Testis (tissue), 2 donors: ENCODE measurements around the gene PHTF1.

ENCODE experiments used
- POLR2A ChIP-seq: fragments of 450-650 bp; IDR thresholded peaks from one replicate; pipeline ENCODE4 v1.6.1; 2017; ENCODE audit warnings: antibody characterized with exemption, mild to moderate bottlenecking, moderate library complexity
- TF ChIP-seq, protein P1 (sequence below), 3 experiments: fragments of 450-650 bp in 2 of 3; fragments of 200-600 bp in 1 of 3; sonication (generic) in 1 of 3; IDR thresholded peaks; one replicate each; pipeline ENCODE4 v1.5.1; 2016 to 2019; ENCODE audit warnings: antibody characterized with exemption in 3 of 3, mild to moderate bottlenecking in 2 of 3, moderate library complexity in 1 of 3

DNA sequence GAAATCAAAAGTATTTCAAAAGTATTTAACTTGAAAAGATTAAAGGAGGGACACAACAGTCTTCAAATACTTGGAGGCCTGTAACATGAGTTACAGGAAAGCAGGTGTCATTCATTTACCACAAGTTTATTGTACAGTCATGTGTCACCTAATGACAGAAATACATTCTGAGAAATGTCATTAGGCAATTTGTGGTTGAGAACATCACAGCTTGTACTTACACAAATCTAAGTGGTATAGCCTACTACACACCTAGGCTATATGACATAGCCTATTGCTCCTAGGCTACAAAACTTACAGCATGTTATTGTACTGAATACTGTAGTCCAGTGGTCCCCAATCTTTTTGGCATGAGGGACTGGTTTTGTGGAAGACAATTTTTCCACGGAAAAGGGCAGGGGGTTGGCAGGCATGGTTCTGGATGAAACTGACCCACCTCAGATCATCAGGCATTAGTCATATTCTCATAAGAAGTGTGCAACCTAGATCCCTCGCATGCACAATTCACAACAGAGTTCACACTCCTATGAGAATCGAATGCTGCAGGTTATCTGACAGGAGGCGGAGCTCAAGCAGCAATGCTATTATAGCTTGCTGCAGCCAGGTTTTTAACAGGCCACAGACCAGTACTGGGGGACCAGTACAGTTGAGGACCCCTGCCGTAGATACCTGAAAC lies 25.0 kb upstream of the PHTF1 start:
- no peak for TF ChIP-seq POLR2A
- TF ChIP-seq, protein P1, sequence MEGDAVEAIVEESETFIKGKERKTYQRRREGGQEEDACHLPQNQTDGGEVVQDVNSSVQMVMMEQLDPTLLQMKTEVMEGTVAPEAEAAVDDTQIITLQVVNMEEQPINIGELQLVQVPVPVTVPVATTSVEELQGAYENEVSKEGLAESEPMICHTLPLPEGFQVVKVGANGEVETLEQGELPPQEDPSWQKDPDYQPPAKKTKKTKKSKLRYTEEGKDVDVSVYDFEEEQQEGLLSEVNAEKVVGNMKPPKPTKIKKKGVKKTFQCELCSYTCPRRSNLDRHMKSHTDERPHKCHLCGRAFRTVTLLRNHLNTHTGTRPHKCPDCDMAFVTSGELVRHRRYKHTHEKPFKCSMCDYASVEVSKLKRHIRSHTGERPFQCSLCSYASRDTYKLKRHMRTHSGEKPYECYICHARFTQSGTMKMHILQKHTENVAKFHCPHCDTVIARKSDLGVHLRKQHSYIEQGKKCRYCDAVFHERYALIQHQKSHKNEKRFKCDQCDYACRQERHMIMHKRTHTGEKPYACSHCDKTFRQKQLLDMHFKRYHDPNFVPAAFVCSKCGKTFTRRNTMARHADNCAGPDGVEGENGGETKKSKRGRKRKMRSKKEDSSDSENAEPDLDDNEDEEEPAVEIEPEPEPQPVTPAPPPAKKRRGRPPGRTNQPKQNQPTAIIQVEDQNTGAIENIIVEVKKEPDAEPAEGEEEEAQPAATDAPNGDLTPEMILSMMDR (IDR thresholded peaks at IDR 0.05), result no peak
